Measurements from ENCODE around the gene CD2BP2.
A peak's percentile ranks its signal among the peaks of the same experiment; 100 is the strongest.

GRCh38 chr16:30335028-30335597, 20.0 kb downstream of the CD2BP2 start:
- peak in 1 of 4 experiments; percentile 9 for TF ChIP-seq CTCF (IDR thresholded peaks at IDR 0.05)
- TF ChIP-seq POLR2A (IDR thresholded peaks at IDR 0.05), result peak; percentile 55
